Right renal pelvis (tissue), 4 donors: ENCODE measurements around the gene PLA2G10. TPM values are rescaled to one million over a fixed set of nuclear protein-coding genes. Genes with fewer than 3 reads are reported as not detected.
A peak's percentile ranks its signal among the peaks of the same experiment; 100 is the strongest.
"Not testable (repeated sequence)": the region's sequence is repeated elsewhere in the genome, so short reads cannot be mapped to it uniquely, and the experiment has no call there.

Source experiments
- DNase-seq, 4 donors: peaks; one replicate each; pipeline ENCODE4 v3.0.0-alpha.2; 2013; ENCODE audit warnings: low read depth in 4 of 4, low spot score in 3 of 4, missing footprints in 1 of 4
- polyA plus RNA-seq, 4 donors: library from polyadenylated mRNA; unstranded; fragments of 120-200 nt; gene quantifications; one replicate each; pipeline ENCODE4 v1.2.1, GENCODE V29; 2013; ENCODE audit not compliant: insufficient read length in 4 of 4

The PLA2G10 gene
- polyA plus RNA-seq, 4 donors = 0.20 to 0.34 (median 0.26) TPM

DNA sequence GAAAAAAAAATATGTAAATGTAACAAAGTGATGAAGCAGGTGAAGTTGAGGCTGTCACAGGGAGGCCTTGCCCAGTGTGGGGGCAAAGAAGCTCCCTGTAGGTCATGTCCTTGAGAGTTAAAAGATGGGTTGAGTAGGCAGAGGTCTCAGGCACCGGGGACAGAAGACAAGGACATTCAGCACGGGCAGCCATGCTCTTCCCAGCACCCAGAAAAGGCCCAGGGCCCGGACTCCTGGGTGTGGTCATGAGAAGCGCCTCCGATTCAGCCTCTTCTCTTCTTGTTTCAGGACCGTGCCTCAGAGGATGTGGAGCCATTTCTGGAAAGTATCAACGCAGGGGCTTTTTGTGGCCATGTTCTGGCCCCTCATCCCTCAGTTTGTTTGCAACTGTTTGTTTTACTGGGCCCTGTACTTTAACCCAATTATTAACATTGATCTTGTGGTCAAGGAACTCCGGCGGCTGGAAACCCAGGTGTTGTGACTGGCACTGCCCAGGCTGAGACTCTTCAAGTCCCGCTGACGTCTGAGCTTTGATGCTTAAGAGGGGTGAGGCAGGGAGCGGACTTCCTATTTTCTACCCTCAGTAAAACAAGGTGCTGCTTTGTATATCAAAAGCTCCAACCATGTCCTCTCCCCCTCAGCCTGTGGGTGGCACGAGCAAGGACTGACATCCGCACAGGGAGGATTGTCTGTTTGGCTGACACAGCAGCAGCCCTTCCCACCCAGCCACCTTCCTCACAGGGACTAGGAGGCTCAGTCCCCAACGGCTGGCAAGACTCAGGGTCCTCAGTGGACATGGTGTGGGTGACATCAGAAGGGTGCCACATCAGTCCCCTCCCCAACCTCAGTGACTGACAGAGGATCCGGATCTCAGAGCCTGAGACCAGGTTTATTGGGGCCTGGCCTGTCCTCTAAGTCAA, 26.5 kb downstream of the PLA2G10 start:
- no peak for DNase-seq

DNA sequence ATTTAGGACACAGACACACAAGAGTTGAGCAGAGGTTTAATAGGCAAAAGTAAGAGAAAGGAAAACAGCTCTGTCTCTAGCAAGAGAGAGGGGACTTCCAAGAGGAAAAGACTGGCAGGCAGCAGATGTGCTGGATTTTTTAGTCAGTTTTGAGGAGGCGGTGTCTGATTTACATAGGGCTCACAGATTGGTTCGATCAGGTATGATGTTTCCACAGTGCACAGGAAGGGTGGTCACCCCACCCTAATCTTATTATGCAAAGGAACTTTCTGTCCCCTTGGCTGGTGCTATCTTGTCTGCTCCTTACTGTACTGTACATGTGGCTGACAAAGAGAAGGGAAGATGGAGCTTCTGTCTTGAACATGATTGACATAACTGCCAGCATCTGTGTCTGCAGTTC, 36.0 kb downstream of the PLA2G10 start:
- DNase-seq = no peak

GRCh38 chr16:14652726-14653125, 41.4 kb downstream of the PLA2G10 start:
- DNase-seq = no peak

DNA sequence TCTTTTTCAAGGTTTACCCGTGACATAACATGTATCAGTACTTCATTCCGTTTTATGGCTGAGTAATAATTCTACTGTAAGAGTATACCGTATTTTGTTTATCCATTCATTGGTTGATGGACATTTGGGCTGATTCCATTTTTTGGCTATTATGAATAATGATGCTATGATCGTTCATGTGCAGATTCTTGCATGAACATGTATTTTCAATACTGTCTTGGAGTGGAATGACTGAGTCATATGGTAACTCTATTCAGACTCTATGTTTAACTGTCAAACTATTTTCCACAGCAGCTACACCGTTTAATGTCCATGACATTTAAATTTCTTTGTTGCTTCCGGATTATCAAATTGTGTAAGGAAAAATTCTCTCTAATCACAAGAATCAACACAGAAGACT, 43.5 kb downstream of the PLA2G10 start:
- no peak for DNase-seq

- no peak for DNase-seq
Observed at GRCh38 chr16:14649816-14650215, 44.3 kb downstream of the PLA2G10 start.

GRCh38 chr16:14641926-14642325, 52.2 kb downstream of the PLA2G10 start:
- DNase-seq = no peak

DNA sequence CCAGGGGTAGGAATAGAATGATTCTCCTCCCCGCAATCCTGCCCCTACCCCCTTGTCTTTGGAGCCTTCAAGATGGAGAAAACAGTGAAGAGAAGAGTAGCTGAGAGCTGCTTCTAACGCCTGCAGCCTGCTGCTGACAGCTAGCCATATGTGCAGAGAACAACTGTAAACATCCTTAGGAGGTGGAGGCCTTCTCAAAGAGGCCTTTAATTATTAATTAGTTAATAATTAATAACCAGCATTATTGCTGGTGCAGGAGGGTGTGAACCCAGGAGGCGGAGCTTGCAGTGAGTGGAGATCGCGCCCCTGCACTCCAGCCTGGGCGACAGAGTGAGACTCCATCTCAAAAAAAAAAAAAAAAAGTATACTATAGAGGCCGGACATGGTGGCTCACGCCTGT, 52.9 kb downstream of the PLA2G10 start:
- DNase-seq = no peak

DNA sequence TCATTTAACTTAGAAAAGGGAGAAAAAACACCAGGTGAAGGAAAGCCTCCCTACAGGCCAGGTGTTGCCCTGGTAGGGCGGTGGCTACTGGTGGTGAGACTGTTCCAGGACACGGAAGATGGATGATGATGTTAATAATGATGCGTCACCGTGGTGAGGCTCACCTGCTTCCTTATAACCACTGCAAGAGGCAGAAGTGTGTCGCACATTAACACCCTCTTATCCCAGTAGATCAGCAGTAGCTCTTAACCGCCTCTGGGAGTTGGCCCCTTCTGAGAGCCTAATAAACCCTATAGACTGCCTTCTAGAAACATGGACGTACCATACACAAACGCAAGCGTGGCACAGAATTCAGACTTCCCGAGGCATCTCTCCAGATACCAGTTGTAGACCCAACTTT, 53.6 kb downstream of the PLA2G10 start:
- no peak for DNase-seq

DNA sequence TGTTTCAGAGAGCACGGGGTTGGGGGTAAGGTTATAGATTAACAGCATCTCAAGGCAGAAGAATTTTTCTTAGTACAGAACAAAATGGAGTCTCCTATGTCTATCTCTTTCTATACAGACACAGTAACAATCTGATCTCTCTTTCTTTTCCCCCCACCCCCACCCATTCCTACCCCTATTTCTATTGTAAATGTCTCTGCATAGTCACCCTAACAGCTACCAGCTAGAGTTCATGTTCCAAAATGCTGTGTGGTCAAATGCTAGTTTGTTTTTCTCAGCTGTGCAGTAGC, 57.2 kb downstream of the PLA2G10 start:
- DNase-seq = not testable (repeated sequence)

GRCh38 chr16:14636179-14636950, 57.7 kb downstream of the PLA2G10 start:
- DNase-seq = not testable (repeated sequence)

DNA sequence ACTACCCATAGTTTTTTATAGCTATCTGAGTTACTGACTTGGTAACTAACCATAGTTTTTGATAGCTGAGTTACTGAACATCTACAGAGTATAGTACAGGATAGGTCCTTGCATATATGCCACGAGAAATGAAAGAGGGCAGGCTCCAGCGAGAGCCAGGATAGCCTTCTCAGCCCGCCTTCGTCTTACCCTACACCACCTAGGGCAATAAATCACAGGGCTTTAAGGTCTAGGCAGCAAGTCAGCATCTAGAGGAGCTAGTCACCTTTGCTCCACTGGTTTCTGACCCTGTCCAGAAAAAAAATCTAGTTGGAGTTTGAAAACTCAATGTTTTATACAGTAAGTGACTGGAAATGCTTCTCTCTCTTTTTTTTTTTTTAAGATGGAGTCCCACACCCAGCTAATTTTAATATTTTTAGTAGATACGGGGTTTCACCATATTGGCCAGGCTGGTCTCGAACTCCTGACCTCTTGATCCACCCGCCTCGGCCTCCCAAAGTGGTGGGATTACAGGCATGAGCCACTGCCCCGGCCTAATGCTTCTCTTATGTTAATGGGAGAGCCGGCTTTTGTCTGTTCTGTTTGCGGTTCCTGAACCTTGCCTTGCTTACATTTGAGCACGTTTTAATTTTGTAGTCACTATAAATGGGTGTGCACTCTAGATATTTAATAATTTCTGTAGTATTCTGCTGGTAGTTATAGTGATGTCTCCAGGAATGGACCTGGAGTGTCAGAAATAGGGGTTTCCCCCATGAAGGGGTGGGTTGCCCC, 58.5 kb downstream of the PLA2G10 start:
- no peak for DNase-seq

GRCh38 chr16:14634389-14634725, 59.8 kb downstream of the PLA2G10 start:
- DNase-seq = no peak

GRCh38 chr16:14632693-14633569, 61.2 kb downstream of the PLA2G10 start, which contains the start of gene BFAR:
Gene BFAR (plus strand): TSS chr16:14632951. CDS start chr16:14644347, 11,396 bp downstream.
- peak; percentile 93 to 96 (median 94) for DNase-seq

DNA sequence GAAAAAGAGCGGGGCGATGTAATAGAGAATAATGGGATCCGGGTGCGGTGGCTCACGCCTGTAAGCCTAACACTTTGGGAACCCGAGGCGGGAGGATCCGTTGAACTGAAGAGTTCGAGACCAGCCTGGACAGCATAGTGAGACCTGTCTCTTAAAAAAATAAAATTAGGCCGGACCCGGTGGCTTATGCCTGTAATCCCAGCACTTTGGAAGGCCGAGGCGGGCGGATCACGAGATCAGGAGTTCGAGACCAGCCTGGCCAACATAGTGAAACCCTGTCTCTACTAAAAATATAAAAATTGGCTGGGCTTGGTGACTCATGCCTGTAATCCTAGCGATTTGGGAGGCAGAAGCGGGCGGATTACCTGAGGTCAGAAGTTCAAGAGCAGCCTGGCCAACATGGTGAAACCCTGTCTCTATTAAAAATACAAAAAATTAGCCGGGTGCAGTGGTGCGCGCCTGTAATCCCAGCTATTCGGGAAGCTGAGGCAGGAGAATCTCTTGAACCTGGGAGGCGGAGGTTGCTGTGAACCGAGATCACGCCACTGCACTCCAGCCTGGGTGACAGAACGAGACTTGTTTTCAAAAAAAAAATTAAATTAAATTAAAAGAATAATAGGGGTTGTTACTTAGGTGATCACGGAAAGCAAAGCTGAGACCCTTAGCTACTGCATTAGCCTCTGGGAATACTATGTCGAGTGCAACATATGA, 63.3 kb downstream of the PLA2G10 start:
- not testable (repeated sequence) for DNase-seq

- DNase-seq = peak; percentile 88 to 92 (median 90)
Observed at GRCh38 chr16:14629919-14630619, 64.0 kb downstream of the PLA2G10 start, which contains the start of gene PARN. Gene PARN (minus strand): TSS chr16:14630260. CDS start chr16:14630125, 135 bp downstream.

DNA sequence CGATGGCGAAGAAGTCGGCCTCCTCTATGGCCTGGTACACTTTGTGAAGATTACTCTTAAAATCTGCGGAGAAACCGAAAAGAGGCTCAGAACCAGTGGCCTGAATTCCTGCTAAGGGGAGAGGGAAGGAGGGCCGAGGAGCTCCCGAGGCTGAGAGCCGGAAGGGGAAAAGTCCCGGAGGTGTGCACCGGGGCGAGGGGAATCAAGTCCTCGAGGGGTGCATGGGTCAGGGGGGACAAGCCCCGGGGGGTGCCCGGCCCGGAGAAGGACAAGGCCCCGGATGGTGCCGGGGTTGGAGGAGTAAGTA, 64.5 kb downstream of the PLA2G10 start:
- peak in 1 of 4 donors; percentile 5 for DNase-seq

DNA sequence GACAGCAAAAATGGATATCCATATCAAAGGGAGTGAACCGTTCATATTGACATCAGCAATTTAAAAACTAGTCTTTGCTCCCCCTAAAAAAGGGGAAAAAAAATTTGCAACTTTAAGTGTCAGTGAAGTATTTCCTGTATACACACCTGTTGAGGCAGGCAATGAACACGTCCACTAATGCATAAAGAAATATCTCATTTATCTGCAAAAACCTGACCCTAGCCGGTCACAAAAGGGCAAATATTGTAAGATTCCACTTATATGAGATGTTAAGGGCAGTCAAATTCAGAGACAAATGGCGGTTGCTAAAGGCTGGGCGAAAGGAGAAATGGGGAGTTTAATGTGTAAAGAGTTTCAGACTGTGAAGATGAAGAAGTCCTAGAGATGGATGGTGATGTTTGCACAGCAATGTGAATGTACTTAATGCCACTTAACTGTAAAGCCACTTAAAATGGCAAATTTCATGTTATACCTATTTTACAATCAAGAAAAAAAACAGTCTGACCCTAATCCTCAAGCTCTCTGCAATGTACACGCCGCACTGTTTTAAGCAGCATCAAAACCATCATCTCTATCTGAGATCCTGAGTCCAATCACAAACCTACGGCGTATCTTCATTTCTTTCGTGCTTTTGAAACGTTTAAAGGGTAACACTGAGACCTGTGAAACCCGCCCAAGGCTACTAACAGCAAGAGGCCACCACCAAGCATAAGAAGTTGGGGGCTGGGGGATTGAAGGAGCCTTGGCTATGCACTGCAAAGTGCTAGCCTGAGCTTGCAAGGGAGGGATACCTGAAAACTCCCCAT, 65.1 kb downstream of the PLA2G10 start:
- no peak for DNase-seq

GRCh38 chr16:14627078-14627477, 67.0 kb downstream of the PLA2G10 start:
- no peak for DNase-seq
